ENCODE data around the gene CXCL9.

The CXCL9 gene

DNA sequence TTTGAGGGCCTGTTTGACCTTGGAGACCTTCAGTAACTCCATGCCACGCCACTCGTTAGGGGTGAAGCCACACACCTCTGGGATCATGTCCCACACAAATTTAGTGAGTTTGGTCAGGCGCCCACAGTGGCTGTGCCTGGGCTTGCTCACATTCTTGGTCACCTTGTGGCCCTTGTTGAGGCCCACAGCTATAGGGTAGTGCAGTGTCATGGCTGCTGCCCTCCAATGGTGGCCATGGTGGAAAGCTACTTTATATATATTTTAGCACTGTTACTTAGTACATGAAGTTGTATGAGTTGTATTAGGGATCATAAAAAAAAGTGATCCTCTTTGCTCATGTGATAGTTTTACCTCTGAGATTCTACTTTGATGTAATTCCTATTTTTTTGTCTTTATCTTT lies 29.5 kb upstream of the CXCL9 start:
- TF ChIP-seq NFIC (IDR thresholded peaks at IDR 0.05) = no peak
- no peak for TF ChIP-seq ZBTB7A (IDR thresholded peaks at IDR 0.05; ENCODE audit: low read depth)
- TF ChIP-seq RAD21 (IDR thresholded peaks at IDR 0.05; ENCODE audit: low read depth) = no peak
- TF ChIP-seq USF1 (IDR thresholded peaks at IDR 0.05) = no peak
- TF ChIP-seq EP300 (IDR thresholded peaks at IDR 0.05; ENCODE audit: borderline replicate concordance) = no peak
- no peak for TF ChIP-seq CEBPB (IDR thresholded peaks at IDR 0.05)
- TF ChIP-seq EGR1 (IDR thresholded peaks at IDR 0.05) = no peak
- TF ChIP-seq, protein P1, sequence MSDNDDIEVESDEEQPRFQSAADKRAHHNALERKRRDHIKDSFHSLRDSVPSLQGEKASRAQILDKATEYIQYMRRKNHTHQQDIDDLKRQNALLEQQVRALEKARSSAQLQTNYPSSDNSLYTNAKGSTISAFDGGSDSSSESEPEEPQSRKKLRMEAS (IDR thresholded peaks at IDR 0.05) = no peak
- no peak for TF ChIP-seq YY1 (IDR thresholded peaks at IDR 0.05; ENCODE audit: low read depth)
- TF ChIP-seq CREB1 (IDR thresholded peaks at IDR 0.05; ENCODE audit: low read depth) = no peak
- TF ChIP-seq TAF1 (IDR thresholded peaks at IDR 0.05; ENCODE audit: low read depth) = no peak
- no peak for TF ChIP-seq FOXM1 (IDR thresholded peaks at IDR 0.05; ENCODE audit: borderline replicate concordance, low read depth)
- TF ChIP-seq, protein P2, sequence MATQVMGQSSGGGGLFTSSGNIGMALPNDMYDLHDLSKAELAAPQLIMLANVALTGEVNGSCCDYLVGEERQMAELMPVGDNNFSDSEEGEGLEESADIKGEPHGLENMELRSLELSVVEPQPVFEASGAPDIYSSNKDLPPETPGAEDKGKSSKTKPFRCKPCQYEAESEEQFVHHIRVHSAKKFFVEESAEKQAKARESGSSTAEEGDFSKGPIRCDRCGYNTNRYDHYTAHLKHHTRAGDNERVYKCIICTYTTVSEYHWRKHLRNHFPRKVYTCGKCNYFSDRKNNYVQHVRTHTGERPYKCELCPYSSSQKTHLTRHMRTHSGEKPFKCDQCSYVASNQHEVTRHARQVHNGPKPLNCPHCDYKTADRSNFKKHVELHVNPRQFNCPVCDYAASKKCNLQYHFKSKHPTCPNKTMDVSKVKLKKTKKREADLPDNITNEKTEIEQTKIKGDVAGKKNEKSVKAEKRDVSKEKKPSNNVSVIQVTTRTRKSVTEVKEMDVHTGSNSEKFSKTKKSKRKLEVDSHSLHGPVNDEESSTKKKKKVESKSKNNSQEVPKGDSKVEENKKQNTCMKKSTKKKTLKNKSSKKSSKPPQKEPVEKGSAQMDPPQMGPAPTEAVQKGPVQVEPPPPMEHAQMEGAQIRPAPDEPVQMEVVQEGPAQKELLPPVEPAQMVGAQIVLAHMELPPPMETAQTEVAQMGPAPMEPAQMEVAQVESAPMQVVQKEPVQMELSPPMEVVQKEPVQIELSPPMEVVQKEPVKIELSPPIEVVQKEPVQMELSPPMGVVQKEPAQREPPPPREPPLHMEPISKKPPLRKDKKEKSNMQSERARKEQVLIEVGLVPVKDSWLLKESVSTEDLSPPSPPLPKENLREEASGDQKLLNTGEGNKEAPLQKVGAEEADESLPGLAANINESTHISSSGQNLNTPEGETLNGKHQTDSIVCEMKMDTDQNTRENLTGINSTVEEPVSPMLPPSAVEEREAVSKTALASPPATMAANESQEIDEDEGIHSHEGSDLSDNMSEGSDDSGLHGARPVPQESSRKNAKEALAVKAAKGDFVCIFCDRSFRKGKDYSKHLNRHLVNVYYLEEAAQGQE (IDR thresholded peaks at IDR 0.05; ENCODE audit: low read depth) = no peak

- TF ChIP-seq TAF1 (IDR thresholded peaks at IDR 0.05; ENCODE audit: low read depth) (no peak), RAD21 (IDR thresholded peaks at IDR 0.05; ENCODE audit: low read depth) (no peak), EP300 (IDR thresholded peaks at IDR 0.05; ENCODE audit: borderline replicate concordance) (no peak), CEBPB (IDR thresholded peaks at IDR 0.05) (no peak), YY1 (IDR thresholded peaks at IDR 0.05; ENCODE audit: low read depth) (no peak), CREB1 (IDR thresholded peaks at IDR 0.05; ENCODE audit: low read depth) (no peak), ZBTB7A (IDR thresholded peaks at IDR 0.05; ENCODE audit: low read depth) (no peak), TEAD4 (IDR thresholded peaks at IDR 0.05) (no peak), USF1 (IDR thresholded peaks at IDR 0.05) (no peak), FOXM1 (IDR thresholded peaks at IDR 0.05; ENCODE audit: borderline replicate concordance, low read depth) (no peak), TCF12 (IDR thresholded peaks at IDR 0.05; ENCODE audit: low read depth) (no peak), EGR1 (IDR thresholded peaks at IDR 0.05) (no peak), NFIC (IDR thresholded peaks at IDR 0.05) (no peak)
- TF ChIP-seq, protein P2 (IDR thresholded peaks at IDR 0.05; ENCODE audit: low read depth) = no peak
- TF ChIP-seq, protein P1 (IDR thresholded peaks at IDR 0.05) = no peak
Measured at GRCh38 chr4:76035799-76036380, 28.6 kb upstream of the CXCL9 start, which contains the start of gene CXCL11. CXCL11 (minus strand) TSS chr4:76036070; CDS start chr4:76035987, 83 bp downstream.

GRCh38 chr4:76035141-76035540 lies 27.8 kb upstream of the CXCL9 start:
- TF ChIP-seq, protein P2 (IDR thresholded peaks at IDR 0.05; ENCODE audit: low read depth) = no peak

- no peak for TF ChIP-seq FOXM1 (IDR thresholded peaks at IDR 0.05; ENCODE audit: borderline replicate concordance, low read depth)
- TF ChIP-seq RAD21 (IDR thresholded peaks at IDR 0.05; ENCODE audit: low read depth) = no peak
- no peak for TF ChIP-seq EP300 (IDR thresholded peaks at IDR 0.05; ENCODE audit: borderline replicate concordance)
- no peak for TF ChIP-seq TCF12 (IDR thresholded peaks at IDR 0.05; ENCODE audit: low read depth)
- no peak for TF ChIP-seq TEAD4 (IDR thresholded peaks at IDR 0.05)
- TF ChIP-seq USF1 (IDR thresholded peaks at IDR 0.05) = no peak
- TF ChIP-seq ZBTB7A (IDR thresholded peaks at IDR 0.05; ENCODE audit: low read depth) = no peak
- no peak for TF ChIP-seq CEBPB (IDR thresholded peaks at IDR 0.05)
Measured at GRCh38 chr4:76029300-76029699, 22.0 kb upstream of the CXCL9 start.

All from Ishikawa (cell line).